ENCODE data around the gene ABCC1. TPM values are rescaled to one million over a fixed set of nuclear protein-coding genes. Genes with fewer than 3 reads are reported as not detected.
"Not testable (repeated sequence)": the region's sequence is repeated elsewhere in the genome, so short reads cannot be mapped to it uniquely, and the experiment has no call there.

The ABCC1 gene
- total RNA-seq, 1 experiment from 2014 or later, result 56.4 TPM

DNA sequence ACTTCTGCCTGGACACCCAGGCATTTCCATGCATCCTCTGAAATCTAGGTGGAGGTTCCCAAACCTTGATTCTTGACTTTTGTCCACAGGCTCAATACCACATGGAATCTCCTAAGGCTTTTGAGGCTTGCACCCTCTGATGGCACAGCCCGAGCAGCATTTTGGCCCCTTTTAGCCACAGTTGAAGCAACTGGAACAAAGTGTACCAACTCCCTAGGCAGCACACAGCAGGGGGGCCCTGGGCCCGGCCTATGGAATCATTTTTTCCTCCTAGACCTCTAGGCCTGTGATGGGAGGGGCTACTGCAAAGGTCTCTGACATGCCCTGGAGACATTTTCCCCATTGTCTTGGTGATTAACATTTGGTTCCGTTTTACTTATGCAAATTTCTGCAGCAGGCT lies 32.0 kb downstream of the ABCC1 start:
- Mint-ChIP-seq H3K36me3 (ENCODE audit: insufficient read depth in 1 of 3, low read depth in 3 of 3) (peaks cover 67 to 68% (median 68%) of the 10 kb centered on the region in 3 experiments), H3K9me3 (peaks cover 54 to 60% of the 10 kb centered on the region in 2 experiments), H3K27me3 (ENCODE audit: low read depth) (no peaks in the 10 kb centered on the region), H3K27ac (no peak overlapping the region), H3K4me3 (no peak overlapping the region), H3K4me1 (peaks cover 15 to 17% of the 10 kb centered on the region in 2 experiments)
- no CpG with 5 or more reads among the region's 3 CpGs for WGBS (ENCODE audit: extremely low coverage, insufficient read length, low lambda C conversion rate)
- Histone ChIP-seq H3K23ac (ENCODE audit: insufficient read length, low read depth, low read length) (no peak overlapping the region), H4K20me1 (ENCODE audit: control insufficient read depth, insufficient read depth, insufficient read length) (peaks cover 2% of the 10 kb centered on the region), H2BK120ac (ENCODE audit: low read depth, low read length, poor library complexity, severe bottlenecking) (no peak overlapping the region), H3T11ph (ENCODE audit: low read length) (no peak overlapping the region), H4K5ac (ENCODE audit: insufficient read length, low read depth, low read length) (no peak overlapping the region), H3K9me3 (ENCODE audit: control insufficient read depth, low read depth, low read length) (peaks cover 28% of the 10 kb centered on the region), H3K4me1 (ENCODE audit: insufficient read depth, low read length) (peaks cover under 1% of the 10 kb centered on the region; the same call in 1 of the 2 replicates), H3K23me2 (ENCODE audit: insufficient read length, low read depth, low read length, poor library complexity, severe bottlenecking) (no peaks in the 10 kb centered on the region), H3K79me2 (ENCODE audit: insufficient read depth, low read length) (peaks cover 21% of the 10 kb centered on the region; the same call in 1 of the 2 replicates), H3K4me2 (ENCODE audit: insufficient read depth, insufficient read length, low read length) (no peak overlapping the region), H3K56ac (ENCODE audit: insufficient read length, low read depth, low read length) (no peak overlapping the region), H3K27ac (ENCODE audit: insufficient read length, low read depth, low read length) (no peak overlapping the region), H2BK5ac (ENCODE audit: insufficient read length, low read length) (no peak overlapping the region), H3K14ac (ENCODE audit: insufficient read depth, low read length) (no peak overlapping the region), H3K27me3 (ENCODE audit: insufficient read depth, low read length) (no peaks in the 10 kb centered on the region), H2AK5ac (ENCODE audit: insufficient read length, low read length) (no peak overlapping the region), H3K9ac (ENCODE audit: extremely low read depth, insufficient read length, low read length) (no peak overlapping the region), H2AFZ (ENCODE audit: low read length) (no peak overlapping the region), H2BK12ac (ENCODE audit: insufficient read length, low read depth, low read length) (no peak overlapping the region), H3K79me1 (ENCODE audit: insufficient read depth, low read depth, low read length, poor library complexity, severe bottlenecking) (peaks cover 11% of the 10 kb centered on the region), H3K4ac (ENCODE audit: low read depth, low read length) (no peak overlapping the region), H4K8ac (replicated peaks; ENCODE audit: insufficient read length, low read depth, low read length) (no peak overlapping the region), H2BK20ac (ENCODE audit: low read depth, low read length, poor library complexity, severe bottlenecking) (no peak overlapping the region), H2BK15ac (ENCODE audit: low read depth, low read length) (no peak overlapping the region), H4K91ac (ENCODE audit: insufficient read length, low read depth, low read length) (no peak overlapping the region), H3K18ac (ENCODE audit: insufficient read length, low read depth, low read length) (no peak overlapping the region)
- DNase-seq, result no peak
- TF ChIP-seq CTCF (conservative IDR thresholded peaks at IDR 0.05), result no peak

DNA sequence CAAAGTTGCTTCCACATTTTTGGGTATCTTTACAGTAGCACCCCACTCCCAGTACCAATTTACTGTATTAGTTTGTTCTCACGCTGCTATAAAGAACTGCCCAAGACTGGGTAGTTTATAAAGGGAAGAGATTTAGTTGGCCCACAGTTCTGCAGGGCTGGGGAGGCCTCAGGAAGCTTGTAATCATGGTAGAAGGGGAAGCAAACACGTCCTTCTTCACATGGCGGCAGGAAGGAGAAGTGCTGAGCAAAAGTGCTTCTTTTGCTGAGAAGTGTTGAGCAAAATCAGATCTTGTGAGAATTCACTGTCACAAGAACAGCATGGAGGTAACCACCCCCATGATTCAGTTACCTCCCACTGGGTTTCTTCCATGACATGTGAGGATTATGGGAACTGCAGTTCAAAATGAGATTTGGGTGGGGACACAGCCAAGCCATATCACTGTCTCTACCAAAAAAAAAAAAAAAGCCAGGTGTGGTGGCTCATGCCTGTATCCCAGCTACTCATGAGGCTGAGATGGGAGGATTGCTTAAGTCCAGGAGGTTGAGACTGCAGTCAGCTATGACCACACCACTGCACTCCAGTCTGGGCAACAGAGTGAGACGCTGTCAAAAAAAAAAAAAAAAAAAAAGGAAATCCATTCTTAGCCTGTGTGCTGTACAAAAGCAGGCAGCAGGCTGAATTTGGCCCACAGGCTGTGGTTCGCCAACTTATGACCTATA lies 32.9 kb downstream of the ABCC1 start:
- H3K4me3 Mint-ChIP-seq; H3T11ph ChIP-seq (ENCODE audit: low read length); H3K4ac ChIP-seq (ENCODE audit: low read depth, low read length); H2AK5ac ChIP-seq (ENCODE audit: insufficient read length, low read length); H3K4me1 ChIP-seq (ENCODE audit: insufficient read depth, low read length); H3K23ac ChIP-seq (ENCODE audit: insufficient read length, low read depth, low read length); H2AFZ ChIP-seq (ENCODE audit: low read length); H3K27me3 ChIP-seq (ENCODE audit: insufficient read depth, low read length); H4K20me1 ChIP-seq (ENCODE audit: control insufficient read depth, insufficient read depth, insufficient read length); DNase-seq; H4K91ac ChIP-seq (ENCODE audit: insufficient read length, low read depth, low read length); H3K18ac ChIP-seq (ENCODE audit: insufficient read length, low read depth, low read length); H3K27ac Mint-ChIP-seq; H4K5ac ChIP-seq (ENCODE audit: insufficient read length, low read depth, low read length); H4K8ac ChIP-seq (replicated peaks; ENCODE audit: insufficient read length, low read depth, low read length); H3K4me2 ChIP-seq (ENCODE audit: insufficient read depth, insufficient read length, low read length); H3K27me3 Mint-ChIP-seq (ENCODE audit: low read depth); H2BK15ac ChIP-seq (ENCODE audit: low read depth, low read length); H3K56ac ChIP-seq (ENCODE audit: insufficient read length, low read depth, low read length); H2BK120ac ChIP-seq (ENCODE audit: low read depth, low read length, poor library complexity, severe bottlenecking); H2BK5ac ChIP-seq (ENCODE audit: insufficient read length, low read length); H3K9ac ChIP-seq (ENCODE audit: extremely low read depth, insufficient read length, low read length); H3K23me2 ChIP-seq (ENCODE audit: insufficient read length, low read depth, low read length, poor library complexity, severe bottlenecking); H3K14ac ChIP-seq (ENCODE audit: insufficient read depth, low read length); H3K27ac ChIP-seq (ENCODE audit: insufficient read length, low read depth, low read length); H2BK12ac ChIP-seq (ENCODE audit: insufficient read length, low read depth, low read length); H2BK20ac ChIP-seq (ENCODE audit: low read depth, low read length, poor library complexity, severe bottlenecking): not testable (repeated sequence)
- H3K4me1 Mint-ChIP-seq, result peaks cover 11 to 13% of the 10 kb centered on the region in 2 experiments
- H3K79me1 ChIP-seq (ENCODE audit: insufficient read depth, low read depth, low read length, poor library complexity, severe bottlenecking), result peaks cover 11% of the 10 kb centered on the region
- WGBS (ENCODE audit: extremely low coverage, insufficient read length, low lambda C conversion rate), result no CpG with 5 or more reads among the region's 5 CpGs
- peaks cover 13% of the 10 kb centered on the region; the same call in 1 of the 2 replicates for H3K79me2 ChIP-seq (ENCODE audit: insufficient read depth, low read length)
- peaks cover 66% of the 10 kb centered on the region in 3 experiments for H3K36me3 Mint-ChIP-seq (ENCODE audit: insufficient read depth in 1 of 3, low read depth in 3 of 3)
- peaks cover 28% of the 10 kb centered on the region for H3K9me3 ChIP-seq (ENCODE audit: control insufficient read depth, low read depth, low read length)
- H3K9me3 Mint-ChIP-seq, result peaks cover 56 to 57% of the 10 kb centered on the region in 2 experiments
